Erythroblast (primary cell): Measurements from ENCODE around the gene CLDN3.
A peak's percentile ranks its signal among the peaks of the same experiment; 100 is the strongest.

Source experiments
- DNase-seq, 2 experiments: peaks; one replicate each; lab custom pipeline; 2025; lab: John Stamatoyannopoulos, UW
- GATA1 ChIP-seq: IDR thresholded peaks from 2 replicates; pipeline ENCODE4 v1.6.1; 2011; ENCODE audit warnings: low read depth, mild to moderate bottlenecking, control low read depth, low read length, moderate library complexity
- POLR2A ChIP-seq: IDR thresholded peaks from 2 replicates; pipeline ENCODE4 v1.6.1; 2011; ENCODE audit warnings: mild to moderate bottlenecking, low read length

CLDN3 gene

GRCh38 chr7:73758581-73759138 is 11.4 kb downstream of the CLDN3 start:
- peak in 1 of 2 experiments; percentile 41 for DNase-seq
- no peak for TF ChIP-seq POLR2A
- no peak for TF ChIP-seq GATA1

- peak in 1 of 2 experiments; percentile 59 for DNase-seq
- TF ChIP-seq POLR2A: no peak
- no peak for TF ChIP-seq GATA1
Observed at GRCh38 chr7:73749931-73750776, 19.9 kb downstream of the CLDN3 start.

DNA sequence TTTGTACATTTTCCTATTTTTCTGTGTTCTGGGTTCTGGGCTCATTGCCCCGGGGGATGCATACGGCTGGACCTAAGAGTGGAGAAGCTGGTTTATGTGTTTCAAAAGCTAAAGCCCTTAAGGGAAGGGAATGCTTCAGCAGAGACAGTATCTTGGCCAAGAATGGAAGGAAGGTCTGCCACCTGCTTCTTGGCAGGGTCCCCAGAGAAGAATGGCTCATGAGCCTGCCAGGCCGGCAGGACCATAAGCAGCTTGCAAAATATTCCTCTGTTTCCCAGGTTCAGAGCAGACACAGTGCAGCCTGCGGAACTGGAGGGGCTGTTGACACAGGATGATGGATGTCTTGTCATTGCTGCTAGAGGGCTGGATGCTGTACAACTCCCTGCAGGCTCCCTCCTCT is 23.7 kb downstream of the CLDN3 start:
- DNase-seq: no peak
- TF ChIP-seq GATA1: no peak
- TF ChIP-seq POLR2A: no peak

DNA sequence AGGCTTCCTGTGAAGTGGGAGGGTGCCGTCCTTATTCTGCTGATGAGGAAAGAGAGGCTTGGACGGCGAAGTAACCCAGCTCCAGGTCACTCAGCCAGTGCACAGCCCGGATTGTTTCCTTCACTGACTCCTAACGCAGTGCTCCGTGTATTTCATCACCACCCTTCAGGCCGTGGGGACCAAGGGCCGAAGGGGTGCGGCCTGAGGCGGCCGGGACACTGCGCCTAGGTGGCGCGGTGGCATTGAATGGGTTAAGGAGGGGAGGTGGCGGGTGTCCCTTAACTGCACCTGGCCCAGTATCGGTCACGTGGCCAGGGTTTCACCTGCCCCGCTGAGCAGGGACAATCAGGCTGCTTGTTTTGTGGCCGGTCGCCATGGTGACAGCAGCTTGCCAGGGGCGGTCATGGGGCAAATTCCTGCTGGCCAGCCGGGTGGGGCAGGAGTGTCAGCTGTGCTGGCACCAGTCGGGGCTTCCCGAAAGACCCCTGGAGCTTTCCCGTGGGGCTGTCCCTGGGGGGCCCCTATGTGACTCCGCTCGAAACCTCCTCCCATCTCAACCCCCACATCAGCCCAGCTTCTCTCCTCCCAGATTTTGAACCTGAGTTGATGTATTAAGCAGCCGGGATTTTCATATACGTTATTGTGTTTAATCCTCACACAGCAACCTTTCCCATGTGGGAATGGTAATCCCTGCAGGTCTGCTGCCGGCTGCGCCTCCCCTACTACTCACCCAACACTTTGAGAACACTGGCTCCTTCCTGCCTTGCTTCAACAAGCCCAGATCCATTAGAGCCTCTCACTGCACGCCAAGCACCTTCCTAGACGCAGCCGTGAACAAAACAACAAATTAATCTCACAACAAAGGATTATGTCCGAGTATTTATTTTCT is 27.1 kb downstream of the CLDN3 start:
- no peak for DNase-seq
- TF ChIP-seq POLR2A (no peak), GATA1 (no peak)

DNA sequence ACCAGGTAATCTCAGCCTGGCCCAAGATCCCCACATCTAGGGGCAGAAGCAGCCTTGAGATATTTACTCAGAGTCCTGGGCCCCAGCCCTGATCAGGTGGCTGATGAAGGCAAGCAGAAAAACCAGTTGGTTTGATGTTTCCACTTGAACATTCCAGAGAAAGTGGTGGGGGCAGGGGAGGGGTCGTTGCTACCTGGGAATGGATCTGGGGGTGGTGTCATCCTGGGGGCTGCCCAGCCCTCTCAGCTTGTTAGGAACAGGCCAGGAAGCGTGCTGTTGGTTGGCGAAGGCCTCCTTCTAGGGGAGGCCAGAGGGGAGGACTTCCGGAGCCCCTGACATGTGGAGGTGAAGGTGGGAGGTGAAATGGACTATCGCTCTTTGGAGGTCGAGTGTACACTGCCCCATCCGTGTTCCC is 27.7 kb downstream of the CLDN3 start:
- TF ChIP-seq GATA1 (no peak), POLR2A (no peak)
- no peak for DNase-seq

GRCh38 chr7:73741600-73741999 is 28.5 kb downstream of the CLDN3 start:
- DNase-seq: no peak
- TF ChIP-seq GATA1 (no peak), POLR2A (no peak)

DNA sequence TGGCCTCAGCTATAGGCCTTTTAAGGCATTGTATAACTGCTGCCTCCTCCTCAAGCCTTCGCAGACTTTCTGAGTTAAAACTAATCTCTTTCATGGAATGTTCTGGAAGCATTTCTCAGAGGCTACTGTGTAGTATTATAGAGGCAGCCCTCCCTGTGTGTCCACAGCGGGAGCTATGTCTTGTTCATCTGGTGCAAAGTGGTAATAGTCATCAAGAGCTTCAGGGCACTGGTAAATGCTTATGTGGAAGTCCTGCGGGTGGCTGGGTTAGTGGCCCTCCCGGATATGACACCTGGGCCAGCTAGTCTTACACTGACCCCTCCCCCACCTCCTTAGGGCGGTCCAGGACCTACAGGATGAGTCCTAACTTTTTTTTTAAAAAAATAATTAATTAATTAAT is 29.3 kb downstream of the CLDN3 start:
- TF ChIP-seq POLR2A: no peak
- no peak for TF ChIP-seq GATA1
- DNase-seq: no peak

DNA sequence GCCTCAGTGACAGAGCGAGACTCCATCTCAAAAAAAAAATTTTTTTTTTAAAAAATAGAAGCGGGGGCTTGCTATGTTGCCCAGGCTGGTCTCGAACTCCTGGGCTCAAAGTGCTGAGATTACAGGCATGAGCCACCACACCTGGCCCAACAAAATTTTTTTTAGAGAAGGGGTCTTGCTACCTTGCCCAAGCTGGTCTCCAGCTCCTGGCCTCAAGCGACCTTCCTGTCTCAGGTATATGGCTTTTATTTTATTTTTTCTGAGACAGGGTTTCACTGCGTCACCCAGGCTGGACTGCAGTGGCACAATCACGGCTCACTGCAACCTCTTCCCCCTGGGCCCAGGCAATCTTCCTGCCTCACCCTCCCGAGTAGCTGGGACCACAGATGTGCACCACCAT is 29.9 kb downstream of the CLDN3 start:
- no peak for TF ChIP-seq GATA1
- no peak for TF ChIP-seq POLR2A
- no peak for DNase-seq

GRCh38 chr7:73739387-73739767 is 30.7 kb downstream of the CLDN3 start:
- TF ChIP-seq POLR2A (no peak), GATA1 (no peak)
- DNase-seq: no peak

DNA sequence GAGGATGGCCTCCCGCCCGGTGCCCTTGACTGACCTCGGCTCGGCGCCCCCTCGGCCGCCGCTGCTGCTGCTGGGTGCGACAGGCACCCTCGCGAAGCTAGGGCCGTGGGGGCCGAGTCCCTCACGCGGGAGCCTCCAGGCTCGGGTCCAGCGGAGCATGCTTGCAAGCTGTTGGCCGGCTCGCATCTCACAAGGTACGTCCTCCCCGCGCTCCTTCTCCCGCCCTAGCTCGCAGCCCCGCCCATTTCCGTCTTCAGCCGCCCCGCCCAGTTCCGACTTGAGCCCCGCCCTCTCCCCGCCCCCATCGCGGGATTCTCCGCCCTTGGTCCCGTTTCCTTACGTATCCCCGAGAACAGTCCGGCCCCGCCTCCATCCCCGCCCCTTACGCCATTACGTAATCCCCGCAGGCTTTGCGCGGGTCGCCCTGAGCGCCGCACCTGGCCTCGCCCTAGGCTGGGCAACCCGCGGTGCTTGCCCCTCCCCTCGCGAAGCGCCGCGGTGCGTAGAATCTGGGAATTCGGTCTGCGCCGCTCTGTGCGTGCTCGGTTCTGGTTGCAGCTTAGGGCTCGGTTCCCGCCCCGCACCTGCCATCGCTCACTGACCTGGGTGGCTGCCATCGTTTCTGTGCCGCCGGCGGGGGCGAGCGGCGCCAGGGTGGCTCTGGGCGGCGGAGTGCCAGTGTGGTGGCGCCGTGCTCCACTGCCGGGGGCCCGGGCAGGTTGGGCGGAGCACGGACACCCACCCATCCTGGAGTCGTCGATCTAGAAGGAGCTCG is 31.3 kb downstream of the CLDN3 start, which contains the start of gene ABHD11:
ABHD11 (minus strand) TSS at position 191 of the 775 bp plus-strand sequence; CDS start at position 159, 32 bp downstream.
- TF ChIP-seq POLR2A (peak; percentile 85), GATA1 (no peak)
- peak; percentile 97 to 99 for DNase-seq

GRCh38 chr7:73738220-73738611 is 31.9 kb downstream of the CLDN3 start:
- DNase-seq: peak; percentile 76 to 80
- TF ChIP-seq GATA1: no peak
- no peak for TF ChIP-seq POLR2A

DNA sequence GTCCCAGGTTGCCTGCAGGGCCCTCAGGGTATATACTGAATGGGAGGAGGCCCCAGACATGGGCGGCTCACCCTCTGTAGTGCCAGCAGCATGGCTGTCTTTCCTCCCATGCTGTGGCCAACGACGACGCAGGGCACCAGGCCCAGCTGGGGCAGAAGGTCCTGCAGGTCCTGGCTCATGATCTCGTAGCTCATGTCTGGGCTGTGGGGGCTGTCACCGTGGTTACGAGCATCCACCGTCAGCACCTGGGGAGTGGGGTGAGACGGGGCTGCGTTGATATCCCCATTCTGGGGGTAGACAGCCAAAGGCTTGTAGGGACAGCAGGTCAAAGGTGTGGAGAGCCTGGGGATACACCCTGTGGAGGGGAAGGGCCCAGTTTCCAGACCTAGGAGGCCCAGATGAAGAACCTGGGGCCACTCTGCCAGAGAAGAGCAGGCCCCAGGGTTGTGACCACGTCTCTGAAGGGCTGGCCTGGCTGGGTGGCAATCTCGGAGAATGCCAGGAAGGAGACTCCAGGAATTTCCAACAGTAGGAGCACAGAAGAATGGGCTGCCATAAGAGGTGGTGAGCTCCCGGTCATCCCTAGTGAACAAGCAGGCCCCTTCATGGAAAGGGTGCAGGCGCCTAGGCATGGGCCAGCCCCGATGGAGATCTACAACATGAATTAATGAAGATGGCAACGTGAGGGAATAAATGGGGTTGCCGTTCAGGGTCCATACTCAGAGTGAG is 32.4 kb downstream of the CLDN3 start:
- DNase-seq: no peak
- TF ChIP-seq POLR2A (no peak), GATA1 (no peak)

DNA sequence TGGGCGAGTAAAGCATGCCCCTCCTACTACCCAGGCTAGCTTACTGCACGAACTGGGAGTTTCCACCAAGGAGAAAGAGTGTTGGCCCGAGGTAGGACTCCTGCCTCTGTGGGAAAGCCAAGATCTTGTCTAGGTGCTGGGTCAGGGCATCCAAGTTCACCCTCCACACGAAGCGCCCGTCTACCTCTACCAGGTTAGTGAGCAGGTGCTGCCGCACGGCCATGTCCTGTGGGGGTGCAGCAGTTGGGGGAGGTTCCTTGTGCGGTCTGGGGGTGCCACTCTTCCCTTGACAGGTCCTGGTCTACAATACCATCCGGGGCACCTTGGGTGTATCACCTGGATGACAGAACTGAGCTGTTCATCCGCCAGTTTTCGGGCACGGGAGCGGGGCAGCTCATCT is 33.2 kb downstream of the CLDN3 start:
- DNase-seq: no peak
- TF ChIP-seq GATA1 (no peak), POLR2A (no peak)
